Brain microvascular endothelial cell (primary cell): Measurements from ENCODE around the gene PRG3.

Source experiments
- DNase-seq: peaks from one replicate; pipeline ENCODE4 v3.0.0-alpha.2; 2020
- H3K27ac ChIP-seq: fragments of 250-450 bp; sonication (Bioruptor Pico); 2 replicates; pipeline ENCODE4 v1.5.1; 2020; ENCODE audit warnings: mild to moderate bottlenecking, moderate library complexity
- H3K27me3 ChIP-seq: fragments of 250-450 bp; sonication (Bioruptor Pico); replicated peaks from 2 replicates; pipeline ENCODE4 v1.5.1; 2020; ENCODE audit warnings: mild to moderate bottlenecking
- H3K36me3 ChIP-seq: fragments of 250-450 bp; sonication (Bioruptor Pico); replicated peaks from 2 replicates; pipeline ENCODE4 v1.5.1; 2020; ENCODE audit warnings: mild to moderate bottlenecking
- H3K4me3 ChIP-seq: 2 replicates; pipeline ENCODE4 v1.5.1; 2011; ENCODE audit warnings: low read depth, mild to moderate bottlenecking, control low read depth, low read length, moderate library complexity
- in situ Hi-C: cut with HindIII; loops from 2 replicates; pipeline ENCODE4 v1.10.0; 2017; ENCODE audit warnings: low sequenced_read_pairs, low pct_ligation_motif_present
- TF ChIP-seq, protein P1 (sequence below): IDR thresholded peaks from 2 replicates; pipeline ENCODE4 v1.5.1; 2011; ENCODE audit warnings: low read depth, mild to moderate bottlenecking, moderate library complexity, low read length, control low read depth, inconsistent platforms; ENCODE audit errors: missing control alignments

PRG3 gene

DNA sequence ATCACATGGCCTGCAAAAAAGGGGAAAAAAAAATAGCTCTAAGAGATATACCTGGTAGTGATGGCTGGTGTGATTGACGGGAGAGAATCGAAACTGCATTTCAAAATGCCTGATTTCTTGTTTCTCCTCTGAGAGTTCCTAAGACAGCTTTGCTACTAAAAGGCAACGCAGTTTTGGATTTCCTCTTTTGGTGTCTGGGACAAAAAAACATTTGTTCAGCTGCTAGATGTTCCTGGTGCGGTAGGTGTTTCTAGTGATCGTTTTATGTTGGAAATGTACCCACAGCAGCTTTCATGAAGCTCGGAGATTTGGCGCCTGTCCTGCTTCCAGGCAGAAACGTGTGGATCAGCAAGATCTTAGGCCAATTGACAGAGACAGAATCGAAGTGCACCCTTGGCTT lies 24.7 kb downstream of the PRG3 start:
- Histone ChIP-seq H3K4me3 (no peak overlapping the region), H3K27me3 (no peaks in the 10 kb centered on the region), H3K27ac (no peak overlapping the region), H3K36me3 (no peaks in the 10 kb centered on the region)
- in situ Hi-C loops = no loop called here
- DNase-seq = no peak
- TF ChIP-seq, protein P1, sequence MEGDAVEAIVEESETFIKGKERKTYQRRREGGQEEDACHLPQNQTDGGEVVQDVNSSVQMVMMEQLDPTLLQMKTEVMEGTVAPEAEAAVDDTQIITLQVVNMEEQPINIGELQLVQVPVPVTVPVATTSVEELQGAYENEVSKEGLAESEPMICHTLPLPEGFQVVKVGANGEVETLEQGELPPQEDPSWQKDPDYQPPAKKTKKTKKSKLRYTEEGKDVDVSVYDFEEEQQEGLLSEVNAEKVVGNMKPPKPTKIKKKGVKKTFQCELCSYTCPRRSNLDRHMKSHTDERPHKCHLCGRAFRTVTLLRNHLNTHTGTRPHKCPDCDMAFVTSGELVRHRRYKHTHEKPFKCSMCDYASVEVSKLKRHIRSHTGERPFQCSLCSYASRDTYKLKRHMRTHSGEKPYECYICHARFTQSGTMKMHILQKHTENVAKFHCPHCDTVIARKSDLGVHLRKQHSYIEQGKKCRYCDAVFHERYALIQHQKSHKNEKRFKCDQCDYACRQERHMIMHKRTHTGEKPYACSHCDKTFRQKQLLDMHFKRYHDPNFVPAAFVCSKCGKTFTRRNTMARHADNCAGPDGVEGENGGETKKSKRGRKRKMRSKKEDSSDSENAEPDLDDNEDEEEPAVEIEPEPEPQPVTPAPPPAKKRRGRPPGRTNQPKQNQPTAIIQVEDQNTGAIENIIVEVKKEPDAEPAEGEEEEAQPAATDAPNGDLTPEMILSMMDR = no peak

GRCh38 chr11:57354699-57355098 lies 26.3 kb downstream of the PRG3 start:
- no peak for DNase-seq
- H3K27ac ChIP-seq = no peak overlapping the region
- no peaks in the 10 kb centered on the region for H3K27me3 ChIP-seq
- TF ChIP-seq, protein P1 = no peak
- in situ Hi-C loops = no loop called here
- no peak overlapping the region for H3K4me3 ChIP-seq
- H3K36me3 ChIP-seq = no peaks in the 10 kb centered on the region

DNA sequence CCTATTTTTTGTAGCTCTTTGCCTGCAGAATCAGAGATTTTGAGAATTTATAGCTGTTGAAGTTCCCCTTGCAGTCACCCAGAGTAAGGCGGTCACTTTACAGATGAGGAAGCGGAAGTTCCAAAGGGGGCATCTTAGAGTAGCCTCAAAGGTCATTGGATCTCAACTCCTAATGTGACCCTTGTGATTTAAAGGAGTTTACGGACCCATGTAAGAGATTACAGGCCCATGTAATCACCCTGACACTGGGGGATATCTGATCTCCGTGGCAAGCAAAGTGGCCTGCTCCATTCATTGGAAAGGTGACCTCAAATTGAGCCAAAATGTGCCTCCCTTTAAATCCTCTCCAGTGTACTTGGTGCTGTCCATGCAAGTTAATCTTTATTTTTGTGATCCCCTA lies 27.1 kb downstream of the PRG3 start:
- in situ Hi-C loops = no loop called here
- H3K4me3 ChIP-seq = no peak overlapping the region
- no peaks in the 10 kb centered on the region for H3K27me3 ChIP-seq
- no peak overlapping the region for H3K27ac ChIP-seq
- no peak for DNase-seq
- H3K36me3 ChIP-seq = no peaks in the 10 kb centered on the region
- TF ChIP-seq, protein P1 = no peak

DNA sequence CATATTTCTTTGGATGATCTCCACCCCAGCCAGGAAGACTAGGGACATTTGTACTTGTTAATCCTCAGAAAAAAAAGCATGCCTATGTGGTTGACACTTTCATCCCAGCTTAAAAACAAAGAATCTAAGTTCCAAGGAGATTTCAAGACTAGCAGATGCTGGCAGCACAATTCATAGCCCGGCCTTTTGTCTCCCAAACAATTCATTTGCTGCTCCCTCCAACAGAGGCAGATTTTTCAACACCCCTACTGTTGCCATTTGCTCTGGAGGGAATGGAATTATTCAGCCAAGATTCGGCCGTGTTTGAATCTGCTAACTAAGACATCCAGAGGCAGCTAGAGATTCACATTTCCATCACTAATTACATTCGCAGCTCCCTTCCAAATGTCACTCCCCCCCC lies 27.5 kb downstream of the PRG3 start:
- Histone ChIP-seq H3K27ac (no peak overlapping the region), H3K4me3 (no peak overlapping the region), H3K36me3 (no peaks in the 10 kb centered on the region), H3K27me3 (no peaks in the 10 kb centered on the region)
- TF ChIP-seq, protein P1 = no peak
- in situ Hi-C loops = no loop called here
- no peak for DNase-seq

- no peak overlapping the region for H3K4me3 ChIP-seq
- DNase-seq = no peak
- no peak overlapping the region for H3K27ac ChIP-seq
- in situ Hi-C loops = no loop called here
- TF ChIP-seq, protein P1 = no peak
- H3K36me3 ChIP-seq = no peaks in the 10 kb centered on the region
- no peaks in the 10 kb centered on the region for H3K27me3 ChIP-seq
These were observed 27.9 kb downstream of the PRG3 start for GRCh38 chr11:57353036-57353435.

- no peak for DNase-seq
- TF ChIP-seq, protein P1 = peak; percentile 92
- in situ Hi-C loops = no loop called here
- Histone ChIP-seq H3K4me3 (peak overlapping the region; percentile 15), H3K36me3 (no peaks in the 10 kb centered on the region), H3K27me3 (no peaks in the 10 kb centered on the region), H3K27ac (no peak overlapping the region)
These were observed 31.3 kb downstream of the PRG3 start for GRCh38 chr11:57349491-57350274.
